ENCODE data around the gene HMX2. TPM values are rescaled to one million over a fixed set of nuclear protein-coding genes. Genes with fewer than 3 reads are reported as not detected.

Gene HMX2
- total and polyA plus RNA-seq, 12 donors, result not detected

GRCh38 chr10:123154092-123154710, 6.3 kb downstream of the HMX2 start, which contains the start of gene BUB3:
BUB3 (plus strand) TSS chr10:123154402; CDS start chr10:123154918, 516 bp downstream.
- ATAC-seq, result peak; percentile 97 to 100 (median 99)
- peak in 5 of 9 donors; percentile 16 to 57 (median 51) for TF ChIP-seq CTCF (IDR thresholded peaks at IDR 0.05)
- intact Hi-C loops (cut with DNase I), result loop anchor here in 2 of 10 donors (10.0 kb wide), 2 partner anchors 149 to 169 kb away; partner anchors contain the start of genes ACADSB (in 1 of the 2), IKZF5 (in 1 of the 2) and PSTK (in 1 of the 2)
- Histone ChIP-seq H3K9me3 (no peaks in the 10 kb centered on the region), H3K4me1 (peaks cover 11 to 74% (median 38%) of the 10 kb centered on the region in 9 donors), H3K36me3 (peaks cover 0 to 42% (median 8%) of the 10 kb centered on the region in 9 donors), H3K4me3 (peak within 1 kb of the TSS; percentile 64 to 97 (median 85)), H3K27me3 (peaks cover 22 to 44% (median 43%) of the 10 kb centered on the region in 7 donors), H3K27ac (peak within 1 kb of the TSS in 9 of 10 donors; percentile 81 to 97 (median 90))
- DNase-seq, result peak; percentile 96 to 99
- 0% methylated on average over 45 to 50 of the region's 50 CpGs for WGBS, 2 donors

- ATAC-seq, result peak; percentile 29 to 84 (median 66)
- no peak for TF ChIP-seq CTCF (IDR thresholded peaks at IDR 0.05)
- intact Hi-C loops (cut with DNase I), result loop anchor here in 2 of 10 donors (10.0 kb wide), 2 partner anchors 150 to 170 kb away; partner anchors contain the start of genes ACADSB (in 1 of the 2), IKZF5 (in 1 of the 2) and PSTK (in 1 of the 2)
- peaks cover 0 to 47% (median 8%) of the 10 kb centered on the region in 9 donors for H3K36me3 ChIP-seq
- H3K4me3 ChIP-seq, result peak overlapping the region; percentile 64 to 97 (median 85)
- WGBS, 2 donors, result 4% methylated on average over 48 to 49 of the region's 49 CpGs
- DNase-seq, result peak; percentile 36 to 66
- H3K27me3 ChIP-seq, result peaks cover 17 to 37% (median 36%) of the 10 kb centered on the region in 7 donors
- no peaks in the 10 kb centered on the region for H3K9me3 ChIP-seq
- peaks cover 5 to 74% (median 31%) of the 10 kb centered on the region in 9 donors for H3K4me1 ChIP-seq
- H3K27ac ChIP-seq, result peak overlapping the region in 9 of 10 donors; percentile 81 to 97 (median 90)
Observed at GRCh38 chr10:123154711-123155505, 7.0 kb downstream of the HMX2 start.

- peaks cover 0 to 58% (median 10%) of the 10 kb centered on the region in 9 donors for H3K36me3 ChIP-seq
- no peak for TF ChIP-seq CTCF (IDR thresholded peaks at IDR 0.05)
- ATAC-seq (no peak), DNase-seq (no peak)
- no peaks in the 10 kb centered on the region for H3K9me3 ChIP-seq
- 91 to 96% methylated on average over 2 of the region's 2 CpGs for WGBS, 2 donors
- peaks cover 9 to 25% (median 24%) of the 10 kb centered on the region in 7 donors for H3K27me3 ChIP-seq
- intact Hi-C loops (cut with DNase I), result loop anchor here in 2 of 10 donors (10.0 kb wide), 2 partner anchors 151 to 171 kb away; partner anchors contain the start of genes ACADSB (in 1 of the 2), IKZF5 (in 1 of the 2) and PSTK (in 1 of the 2)
- H3K27ac ChIP-seq, result no peak overlapping the region
- peaks cover 0 to 74% (median 19%) of the 10 kb centered on the region in 9 donors for H3K4me1 ChIP-seq
- peak overlapping the region in 1 of 10 donors; percentile 97 for H3K4me3 ChIP-seq
Observed at GRCh38 chr10:123156078-123156477, 8.1 kb downstream of the HMX2 start.

GRCh38 chr10:123157210-123157609, 9.3 kb downstream of the HMX2 start:
- Histone ChIP-seq H3K27me3 (peaks cover 0 to 14% (median 13%) of the 10 kb centered on the region in 7 donors), H3K36me3 (peaks cover 0 to 70% (median 18%) of the 10 kb centered on the region in 9 donors), H3K4me3 (no peak overlapping the region), H3K27ac (no peak overlapping the region), H3K9me3 (no peaks in the 10 kb centered on the region), H3K4me1 (peaks cover 0 to 70% (median 13%) of the 10 kb centered on the region in 9 donors)
- WGBS, 2 donors, result 65 to 78% methylated on average over 3 of the region's 3 CpGs
- DNase-seq, result no peak
- intact Hi-C loops (cut with DNase I), result loop anchor here in 2 of 10 donors (10.0 kb wide), 2 partner anchors 152 to 172 kb away; partner anchors contain the start of genes ACADSB (in 1 of the 2), IKZF5 (in 1 of the 2) and PSTK (in 1 of the 2)
- TF ChIP-seq CTCF (IDR thresholded peaks at IDR 0.05), result no peak
- no peak for ATAC-seq
